IPS-18c (cell line): ENCODE results near the gene BEST2.
"Not testable (repeated sequence)": the region's sequence is repeated elsewhere in the genome, so short reads cannot be mapped to it uniquely, and the experiment has no call there.

ENCODE experiments used
- H3K4me3 ChIP-seq: 2 replicates; pipeline ENCODE4 v1.7.0; 2013; ENCODE audit warnings: low read depth, mild to moderate bottlenecking, low read length, moderate library complexity; ENCODE audit not compliant: insufficient read depth
- H3K9me3 ChIP-seq: one replicate; pipeline ENCODE4 v1.6.1; 2013; ENCODE audit warnings: mild to moderate bottlenecking, low read length, moderate library complexity; ENCODE audit not compliant: control insufficient read depth, insufficient read depth

The BEST2 gene

GRCh38 chr19:12723641-12724426, 27.8 kb upstream of the BEST2 start, which contains the start of gene TNPO2:
TSS of gene TNPO2 (minus strand) at chr19:12723932. CDS start at chr19:12720977, 2,955 bp downstream.
- Histone ChIP-seq H3K4me3 (peak within 1 kb of the TSS; percentile 98), H3K9me3 (peaks cover 2% of the 10 kb centered on the region)

GRCh38 chr19:12725612-12726011, 26.0 kb upstream of the BEST2 start:
- H3K4me3 ChIP-seq, H3K9me3 ChIP-seq: not testable (repeated sequence)

DNA sequence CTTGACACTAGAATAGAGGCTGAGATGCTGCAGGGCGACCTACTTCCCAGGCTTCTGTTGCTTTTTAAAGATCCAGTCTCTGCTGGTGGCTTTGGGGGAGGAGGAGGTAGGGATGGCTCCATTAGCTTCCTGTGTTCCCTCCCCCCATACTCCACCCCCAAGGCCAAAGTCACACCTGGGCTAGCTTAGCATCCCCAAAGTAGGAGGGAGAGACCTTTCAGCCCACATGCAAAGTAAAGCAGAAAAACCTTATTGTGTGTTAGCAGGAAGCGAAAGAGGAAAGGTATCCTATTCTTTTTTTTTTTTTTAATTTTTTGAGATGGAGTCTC, 24.6 kb upstream of the BEST2 start:
- Histone ChIP-seq H3K9me3 (no peaks in the 10 kb centered on the region), H3K4me3 (no peak overlapping the region)

DNA sequence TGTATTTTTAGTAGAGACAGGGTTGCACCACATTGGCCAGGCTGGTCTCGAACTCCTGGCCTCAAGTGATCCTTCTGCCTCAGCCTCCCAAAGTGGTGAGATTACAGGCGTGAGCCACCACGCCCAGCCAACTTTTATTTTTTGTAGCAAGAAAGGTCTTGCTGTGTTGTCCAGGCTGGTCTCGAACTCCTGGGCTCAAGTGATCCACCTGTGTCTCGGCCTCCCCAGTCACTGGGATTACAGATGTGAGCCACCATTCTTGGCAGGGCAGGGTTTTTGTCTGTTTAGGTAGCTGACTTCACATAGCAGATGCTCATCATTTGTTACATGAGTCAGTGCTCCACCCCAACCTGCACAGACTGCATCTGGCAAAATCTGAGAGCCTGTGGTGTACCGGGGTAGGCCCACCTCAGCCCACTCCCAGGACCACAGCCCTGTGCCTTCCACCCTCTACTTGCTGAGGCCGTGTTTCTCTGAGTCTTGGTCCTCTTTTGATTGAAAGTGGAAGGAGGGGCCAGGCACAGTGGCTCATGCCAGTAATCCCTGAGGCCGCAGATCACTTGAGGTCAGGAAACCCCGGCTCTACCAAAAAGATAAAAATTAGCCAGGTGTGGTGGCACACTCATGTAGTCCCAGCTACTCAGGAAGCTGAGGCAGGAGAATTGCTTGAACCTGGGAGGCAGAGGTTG, 23.7 kb upstream of the BEST2 start:
- Histone ChIP-seq H3K9me3 (no peaks in the 10 kb centered on the region), H3K4me3 (no peak overlapping the region)

DNA sequence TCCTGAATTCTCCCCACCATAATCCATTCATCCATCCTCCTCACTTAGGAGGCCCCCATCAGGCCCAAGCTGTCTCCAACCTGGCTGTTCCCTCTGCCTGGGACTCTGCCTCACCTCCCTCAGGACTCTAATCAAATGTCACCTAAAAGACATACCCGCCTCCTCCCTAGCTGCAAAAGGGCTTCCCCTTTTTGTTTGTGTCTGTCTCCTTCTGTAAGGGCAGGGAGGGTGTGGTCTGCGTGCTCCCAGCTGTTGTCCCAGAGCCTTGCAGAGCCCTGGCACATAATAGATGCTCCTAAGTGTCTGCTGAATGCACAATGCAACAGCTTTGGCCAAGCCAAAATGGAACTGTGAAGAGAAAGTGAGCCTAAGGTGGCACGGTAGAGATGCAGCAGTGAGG, 21.5 kb upstream of the BEST2 start:
- Histone ChIP-seq H3K4me3 (no peak overlapping the region), H3K9me3 (no peaks in the 10 kb centered on the region)

DNA sequence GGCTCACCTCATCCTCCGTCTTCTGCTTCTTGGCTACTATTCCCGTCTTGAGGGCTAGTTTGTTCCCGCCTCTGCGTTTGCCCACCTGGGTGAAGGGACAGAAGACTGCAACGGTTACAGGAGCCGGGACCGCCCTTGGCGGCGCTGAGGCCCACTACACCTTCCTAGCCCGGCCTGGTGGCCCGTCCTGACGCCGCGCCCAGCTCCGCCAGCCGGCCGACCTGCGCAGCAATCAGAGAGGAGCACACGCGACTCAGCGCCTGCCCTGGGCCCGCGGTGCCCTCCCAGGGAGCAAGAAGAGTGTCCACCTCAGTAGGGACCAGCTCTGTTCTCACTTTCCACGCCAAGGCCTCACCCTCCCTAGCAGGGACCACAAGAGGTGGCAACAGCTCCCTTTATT, 20.3 kb upstream of the BEST2 start:
- no peak overlapping the region for H3K4me3 ChIP-seq
- no peaks in the 10 kb centered on the region for H3K9me3 ChIP-seq

DNA sequence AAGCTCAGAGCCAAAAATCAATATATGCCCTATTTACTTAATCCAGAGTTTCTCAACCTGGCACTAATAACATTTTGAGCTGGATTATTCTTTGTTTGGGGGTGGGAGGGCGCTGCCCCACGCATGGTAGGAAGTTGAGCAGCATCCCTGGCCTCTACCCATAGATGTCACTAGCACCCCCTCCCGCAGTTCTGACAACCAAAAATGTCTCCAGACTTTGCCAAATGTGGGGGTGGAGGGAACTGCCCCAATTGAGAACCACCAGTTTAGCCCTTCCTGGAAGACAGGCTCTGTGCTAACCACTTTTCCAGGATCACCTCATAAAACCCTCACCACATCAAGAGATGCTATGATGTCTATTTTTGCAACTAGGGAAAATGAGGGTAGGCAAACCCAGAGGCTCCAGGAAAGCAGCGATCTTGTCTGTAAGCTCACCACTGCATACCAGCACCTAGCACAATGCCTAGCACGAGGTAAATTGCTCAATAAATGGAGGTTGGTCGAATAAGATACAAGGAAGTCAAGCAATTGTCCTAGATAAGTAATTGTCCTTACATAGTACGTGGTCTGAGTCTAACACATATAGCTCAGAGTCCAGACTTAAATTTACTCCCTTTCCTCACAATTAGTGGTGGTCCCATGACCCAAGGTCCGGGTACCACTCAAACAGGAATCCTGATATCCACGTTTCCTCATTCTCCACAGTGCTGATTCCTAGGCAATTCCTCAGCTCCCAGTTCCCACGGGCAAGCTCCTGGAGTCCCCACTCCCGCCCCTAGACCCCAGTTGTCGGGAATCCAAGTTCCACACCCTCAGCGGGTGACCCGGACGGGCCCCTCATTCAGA, 18.0 kb upstream of the BEST2 start:
- Histone ChIP-seq H3K9me3 (no peaks in the 10 kb centered on the region), H3K4me3 (peak overlapping the region; percentile 94)

DNA sequence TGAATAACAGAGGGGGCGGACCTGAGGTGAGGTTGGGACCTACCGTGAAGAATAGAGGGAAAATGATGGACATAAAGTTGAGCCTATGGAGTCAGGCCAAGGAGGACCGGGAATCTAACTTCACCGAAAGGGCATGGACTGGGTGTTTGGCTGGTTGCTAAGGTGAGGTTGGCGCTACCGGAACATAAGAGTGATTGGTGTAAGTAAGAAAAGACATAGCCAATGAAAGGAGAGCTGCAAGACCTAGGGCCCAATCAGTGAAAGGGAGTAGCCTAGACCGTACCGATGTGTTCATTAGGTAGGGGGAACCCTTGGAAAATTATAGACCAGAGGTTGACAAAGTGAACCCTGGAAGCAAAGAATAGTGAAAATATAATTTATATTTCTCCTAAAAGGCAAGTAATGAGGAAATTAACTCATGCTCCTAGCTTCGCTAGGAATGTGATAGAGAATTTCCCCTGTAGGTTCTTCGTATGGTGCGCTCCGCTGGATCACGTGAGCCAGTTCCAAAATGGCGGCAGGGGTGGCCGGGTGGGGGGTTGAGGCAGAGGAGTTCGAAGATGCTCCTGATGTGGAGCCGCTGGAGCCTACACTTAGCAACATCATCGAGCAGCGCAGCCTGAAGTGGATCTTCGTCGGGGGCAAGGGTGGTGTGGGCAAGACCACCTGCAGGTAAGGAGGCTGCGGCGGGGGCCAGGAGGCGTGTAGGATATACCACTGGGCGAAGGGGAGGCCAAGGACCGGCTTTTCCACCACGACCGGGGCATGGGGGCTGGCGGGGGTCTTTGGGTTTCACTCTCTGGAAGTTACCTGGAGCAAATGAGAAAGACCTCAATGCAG, 14.4 kb upstream of the BEST2 start, which contains the start of gene GET3:
Gene GET3 (plus strand): TSS at position 503 of the 840 bp plus-strand sequence. CDS start 9 bp downstream, at position 512.
- H3K9me3 ChIP-seq = no peaks in the 10 kb centered on the region
- H3K4me3 ChIP-seq = peak within 1 kb of the TSS; percentile 79

GRCh38 chr19:12737835-12738351, 13.7 kb upstream of the BEST2 start:
- Histone ChIP-seq H3K9me3 (no peaks in the 10 kb centered on the region), H3K4me3 (peak overlapping the region; percentile 79)

DNA sequence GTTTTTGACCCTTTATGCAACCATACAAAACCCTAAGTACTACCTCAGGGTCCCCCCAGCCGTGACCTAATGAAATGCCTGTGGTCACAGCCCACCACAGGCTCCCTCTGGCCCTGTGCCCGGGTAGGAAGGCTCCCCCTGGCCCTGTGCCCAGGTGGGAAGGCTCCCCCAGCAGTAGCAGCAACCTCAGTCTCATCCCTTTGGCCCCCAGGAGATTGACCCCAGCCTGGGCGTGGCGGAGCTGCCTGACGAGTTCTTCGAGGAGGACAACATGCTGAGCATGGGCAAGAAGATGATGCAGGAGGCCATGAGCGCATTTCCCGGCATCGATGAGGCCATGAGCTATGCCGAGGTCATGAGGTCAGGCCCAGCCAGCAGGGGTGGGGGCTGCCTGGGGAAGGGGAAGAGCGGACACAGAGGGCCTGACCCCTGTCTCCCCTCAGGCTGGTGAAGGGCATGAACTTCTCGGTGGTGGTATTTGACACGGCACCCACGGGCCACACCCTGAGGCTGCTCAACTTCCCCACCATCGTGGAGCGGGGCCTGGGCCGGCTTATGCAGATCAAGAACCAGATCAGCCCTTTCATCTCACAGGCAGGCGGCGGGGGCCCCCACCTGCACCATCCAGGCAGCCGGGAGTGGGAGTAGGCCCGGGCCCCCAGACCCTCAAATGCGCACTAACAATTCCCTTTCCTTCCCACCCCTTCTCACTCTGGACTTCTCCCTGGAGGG, 6.3 kb upstream of the BEST2 start:
- no peaks in the 10 kb centered on the region for H3K9me3 ChIP-seq
- no peak overlapping the region for H3K4me3 ChIP-seq

- H3K9me3 ChIP-seq = no peaks in the 10 kb centered on the region
Observed at GRCh38 chr19:12748489-12748888, 3.1 kb upstream of the BEST2 start.

DNA sequence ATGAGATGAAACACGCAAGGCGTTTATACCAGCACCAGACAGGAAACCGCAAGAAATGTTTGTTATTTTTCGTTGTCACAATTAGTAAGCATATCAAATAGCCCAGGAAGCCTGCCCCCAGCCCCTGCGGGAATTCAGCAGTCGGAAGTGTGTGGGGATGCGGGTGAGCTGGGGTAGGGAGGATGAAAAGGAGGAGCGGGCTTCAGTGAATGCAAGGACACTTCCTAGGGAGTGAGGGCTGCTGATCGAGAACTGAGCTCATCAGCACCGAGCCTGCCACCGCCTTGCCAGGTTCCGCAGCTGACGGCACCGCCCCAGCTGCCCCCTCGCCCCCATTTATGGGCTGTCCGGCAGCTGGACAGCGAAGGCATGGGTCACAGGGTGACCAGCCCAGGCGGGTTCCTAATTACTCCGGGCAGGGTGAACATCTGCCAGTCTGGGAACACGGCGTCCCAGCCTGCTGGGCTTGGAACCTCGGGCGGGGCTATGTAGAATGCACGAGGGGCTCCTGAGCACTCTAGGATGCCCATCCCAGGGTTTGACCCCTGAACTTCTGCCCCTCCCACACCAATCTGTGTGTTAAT, 1.6 kb upstream of the BEST2 start:
- Histone ChIP-seq H3K9me3 (no peaks in the 10 kb centered on the region), H3K4me3 (no peak overlapping the region; the same call in 1 of the 2 replicates)

More at GRCh38 chr19:12748489-12748888, 3.1 kb upstream of the BEST2 start:
- H3K4me3 ChIP-seq = no peak overlapping the region

- H3K4me3 ChIP-seq = peak overlapping the region; percentile 36; the same call in 1 of the 2 replicates
- H3K9me3 ChIP-seq = no peaks in the 10 kb centered on the region
Observed at GRCh38 chr19:12750851-12751250, 740 bp upstream of the BEST2 start.

- Histone ChIP-seq H3K9me3 (no peaks in the 10 kb centered on the region), H3K4me3 (peak overlapping the region; percentile 36; the same call in 1 of the 2 replicates)
Observed at GRCh38 chr19:12752056-12752781, 628 bp downstream of the BEST2 start.
